Measurements from ENCODE around the gene DCTD.

The DCTD gene

GRCh38 chr4:182893047-182893446 is 24.1 kb downstream of the DCTD start:
- no peak for DNase-seq (ENCODE audit: low read depth)

DNA sequence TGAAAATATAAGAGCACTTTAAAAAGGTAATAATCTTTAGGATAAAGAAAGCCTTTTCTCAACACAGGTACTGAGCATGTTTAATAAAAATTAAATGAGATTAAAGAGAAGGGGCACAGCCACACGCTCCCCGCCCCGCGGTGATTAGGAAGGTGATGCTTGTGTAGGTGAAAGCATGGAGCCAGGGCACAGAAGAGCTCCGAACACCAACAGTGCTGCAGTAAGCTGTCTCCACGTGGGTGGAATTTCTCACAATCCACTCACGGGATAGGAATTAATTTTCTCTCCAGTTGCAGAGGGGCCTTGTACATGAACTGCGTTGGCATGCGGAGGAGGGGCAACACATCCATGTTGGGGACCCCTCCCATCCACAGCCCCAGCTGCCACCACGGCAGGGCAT is 27.0 kb downstream of the DCTD start:
- DNase-seq (ENCODE audit: low read depth), result no peak

GRCh38 chr4:182888891-182889290 is 28.3 kb downstream of the DCTD start:
- no peak for DNase-seq (ENCODE audit: low read depth)

- DNase-seq (ENCODE audit: low read depth), result no peak
Observed at GRCh38 chr4:182886768-182887167, 30.4 kb downstream of the DCTD start.

DNA sequence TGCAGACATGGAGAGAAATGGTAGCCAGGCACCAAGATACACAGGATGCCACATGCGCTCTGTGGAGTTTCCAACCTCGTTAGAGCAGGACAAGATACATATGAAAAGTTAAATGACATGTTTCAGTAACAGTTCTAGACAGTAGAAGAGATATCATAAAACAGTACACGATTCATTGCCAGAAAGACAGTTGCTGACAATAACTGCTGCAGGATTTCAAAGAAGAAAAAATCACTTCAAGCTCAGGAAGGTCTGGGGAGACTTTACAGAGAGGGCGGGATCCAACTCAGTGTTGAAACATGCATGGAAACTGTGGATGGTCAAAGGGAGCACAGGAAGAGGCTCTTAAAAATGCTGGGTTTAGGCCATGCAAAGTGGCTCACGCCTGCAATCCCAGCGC is 31.0 kb downstream of the DCTD start:
- no peak for DNase-seq (ENCODE audit: low read depth)

- no peak for DNase-seq (ENCODE audit: low read depth)
Observed at GRCh38 chr4:182885738-182886077, 31.5 kb downstream of the DCTD start.

- no peak for DNase-seq (ENCODE audit: low read depth)
Observed at GRCh38 chr4:182885022-182885737, 32.0 kb downstream of the DCTD start.

- DNase-seq (ENCODE audit: low read depth), result no peak
Observed at GRCh38 chr4:182884040-182884439, 33.1 kb downstream of the DCTD start.

- DNase-seq (ENCODE audit: low read depth), result no peak
Observed at GRCh38 chr4:182883351-182883750, 33.8 kb downstream of the DCTD start.

- no peak for DNase-seq (ENCODE audit: low read depth)
Observed at GRCh38 chr4:182881914-182882313, 35.3 kb downstream of the DCTD start.

DNA sequence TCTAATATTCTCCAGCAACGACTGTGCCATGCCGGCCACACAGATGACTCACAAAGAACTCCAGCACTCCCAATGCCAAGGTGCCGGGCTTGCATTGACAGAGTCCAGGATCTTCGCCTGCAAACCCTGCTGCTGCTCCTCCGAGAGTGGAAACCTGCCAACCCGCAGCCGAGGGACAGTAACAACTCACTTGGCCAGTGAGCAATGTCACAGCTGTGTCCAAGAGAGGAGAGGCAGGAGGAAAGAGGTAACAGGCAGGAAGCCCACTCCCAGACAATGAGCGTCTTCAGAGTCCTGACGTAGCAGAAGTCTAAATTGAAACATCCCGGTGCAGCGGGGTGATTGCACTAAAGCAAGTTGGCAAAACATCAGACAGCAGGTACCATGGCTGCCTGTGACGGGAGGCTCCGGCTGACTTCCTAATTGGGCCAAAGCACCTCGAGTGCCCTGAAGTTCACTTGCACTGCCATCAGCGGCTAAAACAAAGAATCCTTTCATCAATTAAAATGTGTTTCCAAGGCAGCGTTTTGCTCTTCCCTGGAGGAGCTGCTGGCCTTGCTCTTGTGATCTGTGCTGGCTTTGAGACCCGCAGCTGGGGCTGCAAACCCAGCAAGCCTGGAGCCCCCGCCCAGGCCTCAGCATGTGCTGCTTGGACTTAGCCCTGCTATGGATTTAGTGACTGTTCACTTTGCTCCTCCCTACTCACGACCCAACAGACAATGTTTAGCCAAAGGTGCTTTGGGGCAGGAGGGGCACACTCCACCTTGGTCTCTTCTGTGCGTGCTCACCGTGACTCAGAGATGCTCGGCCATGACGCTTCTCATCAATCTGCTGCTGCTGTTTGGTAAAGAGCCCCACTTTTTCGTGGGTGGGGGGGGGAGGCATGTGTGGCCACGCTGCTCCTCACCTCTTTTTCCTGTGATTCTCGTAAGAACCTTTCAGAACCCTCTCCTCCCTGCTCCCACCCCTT is 36.5 kb downstream of the DCTD start:
- DNase-seq (ENCODE audit: low read depth), result no peak

DNA sequence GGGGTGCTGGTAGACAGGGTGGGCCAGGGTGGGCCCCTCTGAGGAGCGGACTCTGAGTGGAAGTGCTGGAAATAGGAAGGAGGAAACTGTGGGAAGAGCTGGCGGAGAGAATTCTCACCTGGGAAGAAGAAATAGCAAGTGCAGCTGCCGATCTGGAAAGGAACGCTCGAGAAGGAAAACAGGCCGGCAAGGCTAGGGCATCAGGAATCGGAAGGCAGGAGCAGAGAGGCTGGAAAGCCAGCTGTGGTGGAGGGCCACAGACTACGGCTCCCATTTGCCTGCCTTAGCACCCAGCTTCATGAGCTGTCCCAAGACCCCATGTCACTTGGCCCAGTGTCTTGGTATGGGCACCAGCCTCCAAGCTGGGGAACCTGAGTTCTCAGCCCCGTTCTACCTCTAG is 37.3 kb downstream of the DCTD start:
- DNase-seq (ENCODE audit: low read depth), result no peak

DNA sequence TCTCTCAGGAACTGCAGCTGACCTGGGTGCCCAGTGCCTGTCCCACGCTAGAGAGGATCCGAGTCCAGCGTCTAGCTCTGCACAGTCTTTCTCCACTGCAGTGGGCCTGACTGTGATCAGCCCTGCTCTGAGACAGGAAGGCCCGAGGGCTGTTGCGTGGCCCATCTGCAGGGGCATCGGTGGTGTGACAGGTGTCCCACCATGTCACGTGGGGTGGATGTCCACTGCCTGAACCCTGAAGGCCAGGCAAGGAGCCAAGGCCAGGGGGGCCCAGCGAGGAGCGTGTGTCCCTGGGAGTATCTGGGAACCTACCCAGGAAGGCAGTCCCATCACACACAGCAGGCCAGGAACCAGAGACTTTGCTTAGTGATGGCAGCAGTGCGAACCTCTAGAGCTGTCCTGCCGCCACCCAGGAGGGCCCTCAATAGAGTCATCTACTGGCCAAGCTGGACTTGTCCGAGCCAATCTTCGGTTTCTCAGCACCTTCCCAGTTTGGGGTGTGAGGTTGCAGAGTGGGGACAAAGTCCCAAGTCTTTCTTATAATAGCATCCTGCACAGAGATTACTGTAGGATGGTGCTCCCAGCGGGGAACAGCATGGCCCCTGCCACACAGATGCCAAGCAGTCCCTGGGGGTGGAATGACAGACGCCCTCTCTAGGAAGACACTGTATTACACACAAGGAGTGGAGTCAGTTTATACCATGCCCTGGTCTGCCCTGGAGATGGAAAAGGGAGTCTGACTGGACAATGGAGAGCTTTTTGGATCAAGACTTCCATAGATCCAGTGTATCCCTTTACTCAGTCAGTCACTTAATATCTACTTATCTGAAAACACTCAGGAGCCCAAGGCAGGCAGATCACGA is 38.3 kb downstream of the DCTD start:
- no peak for DNase-seq (ENCODE audit: low read depth)

GRCh38 chr4:182877326-182877883 is 39.8 kb downstream of the DCTD start:
- no peak for DNase-seq (ENCODE audit: low read depth)

- no peak for DNase-seq (ENCODE audit: low read depth)
Observed at GRCh38 chr4:182876427-182876826, 40.8 kb downstream of the DCTD start.

- DNase-seq (ENCODE audit: low read depth), result no peak
Observed at GRCh38 chr4:182875453-182876405, 41.5 kb downstream of the DCTD start.

GRCh38 chr4:182874797-182875345 is 42.3 kb downstream of the DCTD start:
- no peak for DNase-seq (ENCODE audit: low read depth)

DNA sequence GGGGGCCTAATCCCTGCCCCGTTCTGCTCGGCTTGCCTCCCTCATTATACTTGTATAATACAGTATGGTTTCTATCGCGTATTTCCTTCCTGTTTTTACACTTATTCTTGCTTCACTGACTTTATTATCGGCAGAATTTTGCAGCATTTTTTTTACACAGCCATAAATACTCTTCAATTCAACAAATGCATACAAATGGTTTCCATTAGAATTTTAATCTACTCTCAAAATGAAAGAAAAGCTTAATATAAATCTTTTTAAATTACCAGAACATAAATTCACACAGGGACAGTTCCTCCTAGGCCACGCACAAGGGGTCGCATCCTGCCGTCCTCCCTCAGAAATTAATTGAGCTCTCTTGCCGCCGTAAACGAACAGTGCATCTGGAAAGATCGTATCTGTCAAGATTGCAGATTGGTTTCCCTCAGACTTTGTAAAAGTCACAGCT is 42.9 kb downstream of the DCTD start:
- no peak for DNase-seq (ENCODE audit: low read depth)

DNA sequence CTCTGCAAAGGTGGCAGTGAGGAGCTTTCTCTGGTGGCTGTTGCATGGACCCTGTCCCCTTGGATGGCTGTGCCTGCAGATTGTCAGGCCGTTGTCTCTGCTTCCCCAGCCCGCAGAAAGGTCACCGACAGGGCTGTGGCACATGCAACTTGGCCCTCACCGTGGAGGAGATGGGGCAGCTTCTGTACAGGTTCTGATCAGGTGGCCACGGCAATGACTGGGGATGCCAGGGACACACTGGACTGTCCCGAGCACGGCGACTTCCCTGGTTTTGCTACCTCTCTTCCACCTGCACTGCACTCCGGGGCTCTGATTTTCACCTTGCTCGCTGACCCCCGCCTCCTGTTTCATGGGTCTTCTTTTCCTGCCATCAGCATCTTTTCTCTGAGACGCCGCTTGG is 43.5 kb downstream of the DCTD start:
- no peak for DNase-seq (ENCODE audit: low read depth)

- no peak for DNase-seq (ENCODE audit: low read depth)
Observed at GRCh38 chr4:182873289-182873688, 43.9 kb downstream of the DCTD start.

- no peak for DNase-seq (ENCODE audit: low read depth)
Observed at GRCh38 chr4:182872886-182873285, 44.3 kb downstream of the DCTD start.
